Thoracic aorta (tissue), 2 donors: ENCODE data around the gene C21orf91. TPM values are rescaled to one million over a fixed set of nuclear protein-coding genes. Genes with fewer than 3 reads are reported as not detected.

Experiments
- ATAC-seq: fragments of 150-250 bp; one replicate; pipeline ENCODE4 v1.8.0; 2017; ENCODE audit warnings: low read depth; ENCODE audit not compliant: insufficient number of reproducible peaks, low FRiP score
- DNase-seq: peaks from one replicate; pipeline ENCODE4 v3.0.0-alpha.2; 2020; ENCODE audit warnings: low spot score
- H3K27ac ChIP-seq, 2 donors: fragments of 200-600 bp; sonication (generic); 1 replicate in 1 of 2; 2 replicates in 1 of 2; pipeline ENCODE4 v1.5.1; 2016; ENCODE audit warnings: mild to moderate bottlenecking in 2 of 2, moderate library complexity in 2 of 2
- H3K27me3 ChIP-seq: fragments of 200-600 bp; sonication (generic); replicated peaks from 2 replicates; pipeline ENCODE4 v1.6.0; 2016; ENCODE audit warnings: mild to moderate bottlenecking; ENCODE audit not compliant: insufficient read depth
- H3K36me3 ChIP-seq: fragments of 200-600 bp; sonication (generic); one replicate; pipeline ENCODE4 v1.5.1; 2016
- H3K4me1 ChIP-seq, 2 donors: fragments of 200-600 bp; sonication (generic); 1 replicate in 1 of 2; 2 replicates in 1 of 2; pipeline versions ENCODE4 v1.5.1 to v1.6.0; 2016; ENCODE audit warnings: low read depth in 2 of 2, mild to moderate bottlenecking in 1 of 2; ENCODE audit not compliant: control insufficient read depth in 1 of 2
- H3K4me3 ChIP-seq: fragments of 200-600 bp; sonication (generic); 2 replicates; pipeline ENCODE4 v1.5.1; 2016; ENCODE audit warnings: mild to moderate bottlenecking
- H3K9me3 ChIP-seq: fragments of 200-600 bp; sonication (generic); 2 replicates; pipeline ENCODE4 v1.5.1; 2016
- CTCF ChIP-seq: fragments of 200-600 bp; sonication (generic); IDR thresholded peaks from one replicate; pipeline ENCODE4 v1.5.1; 2019; ENCODE audit warnings: antibody characterized with exemption
- total RNA-seq, 2 donors: library from RNA; depleted of rRNA; stranded (reverse); fragments of >200 nt; gene quantifications; one replicate each; pipeline versions ENCODE4 v1.1.0 to v1.2.3, GENCODE V29; 2016

The C21orf91 gene
- total RNA-seq, 2 donors from 2014 or later = 5.7 to 6.9 TPM

GRCh38 chr21:17768840-17769446, 50.2 kb downstream of the C21orf91 start:
- H3K27ac ChIP-seq = no peak overlapping the region
- ATAC-seq (no peak), DNase-seq (no peak)
- TF ChIP-seq CTCF = no peak
- no peaks in the 10 kb centered on the region for H3K27me3 ChIP-seq
- H3K4me3 ChIP-seq = no peak overlapping the region
- H3K9me3 ChIP-seq = no peaks in the 10 kb centered on the region
- H3K4me1 ChIP-seq = no peaks in the 10 kb centered on the region
- no peaks in the 10 kb centered on the region for H3K36me3 ChIP-seq

DNA sequence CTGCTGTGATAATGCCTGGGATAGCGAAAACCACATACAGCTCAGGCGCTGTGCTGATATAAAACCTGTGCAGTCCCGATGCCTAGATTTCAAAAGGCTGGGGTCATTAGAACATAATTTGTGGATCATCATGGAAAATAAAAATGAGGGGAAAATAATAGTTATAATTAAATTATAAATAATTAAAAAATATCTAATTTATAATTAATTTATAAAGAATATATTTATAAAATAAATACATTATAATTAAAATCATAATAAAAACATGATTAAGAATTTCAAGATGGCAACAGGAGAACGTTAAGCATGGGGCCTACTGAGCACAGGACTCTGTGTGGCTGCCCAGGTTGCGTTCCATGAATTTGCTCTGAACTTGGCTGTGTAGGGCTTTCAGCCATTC, 53.9 kb downstream of the C21orf91 start:
- ATAC-seq = no peak
- Histone ChIP-seq H3K27ac (no peak overlapping the region), H3K4me3 (no peak overlapping the region), H3K36me3 (no peaks in the 10 kb centered on the region), H3K27me3 (no peaks in the 10 kb centered on the region), H3K9me3 (no peaks in the 10 kb centered on the region), H3K4me1 (no peaks in the 10 kb centered on the region)
- no peak for DNase-seq
- no peak for TF ChIP-seq CTCF

- Histone ChIP-seq H3K27ac (no peak overlapping the region), H3K4me1 (no peaks in the 10 kb centered on the region), H3K9me3 (no peaks in the 10 kb centered on the region), H3K4me3 (no peak overlapping the region), H3K27me3 (no peaks in the 10 kb centered on the region), H3K36me3 (no peaks in the 10 kb centered on the region)
- DNase-seq (no peak), ATAC-seq (no peak)
- no peak for TF ChIP-seq CTCF
Observed at GRCh38 chr21:17763288-17764037, 55.7 kb downstream of the C21orf91 start.

DNA sequence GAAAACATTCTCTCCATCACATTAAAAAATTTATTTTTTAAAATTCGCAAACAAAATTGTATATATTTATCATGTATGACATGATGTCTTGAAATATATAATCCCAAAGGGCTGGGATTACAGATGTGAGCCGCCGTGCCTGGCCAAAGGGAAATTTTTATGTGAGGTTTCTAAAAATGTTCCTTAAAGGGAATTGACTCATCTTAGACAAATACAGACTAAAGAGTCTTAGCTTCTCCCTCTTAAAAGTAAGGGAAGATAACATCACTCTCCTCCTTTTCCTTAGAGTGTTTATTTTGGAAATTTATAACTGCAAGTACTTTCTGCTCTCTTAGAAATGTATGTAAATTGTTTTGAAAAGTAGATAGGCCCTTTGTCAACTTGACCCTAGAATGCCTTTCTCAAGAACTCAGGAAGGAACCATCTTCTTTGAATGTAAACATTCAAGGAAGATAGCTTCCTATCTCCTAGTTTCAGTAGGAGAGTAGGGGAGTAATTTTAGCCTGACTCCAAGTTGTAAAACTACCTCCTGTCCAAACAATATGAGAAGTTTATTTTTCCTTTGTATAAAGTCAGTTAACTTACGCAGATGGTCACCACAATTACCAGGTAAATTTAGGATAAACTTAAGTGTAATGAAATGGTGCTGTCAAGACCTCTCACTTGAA, 59.5 kb downstream of the C21orf91 start:
- DNase-seq (no peak), ATAC-seq (no peak)
- TF ChIP-seq CTCF = no peak
- Histone ChIP-seq H3K36me3 (no peaks in the 10 kb centered on the region), H3K4me1 (no peaks in the 10 kb centered on the region), H3K27ac (no peak overlapping the region), H3K27me3 (no peaks in the 10 kb centered on the region), H3K9me3 (no peaks in the 10 kb centered on the region), H3K4me3 (no peak overlapping the region)

DNA sequence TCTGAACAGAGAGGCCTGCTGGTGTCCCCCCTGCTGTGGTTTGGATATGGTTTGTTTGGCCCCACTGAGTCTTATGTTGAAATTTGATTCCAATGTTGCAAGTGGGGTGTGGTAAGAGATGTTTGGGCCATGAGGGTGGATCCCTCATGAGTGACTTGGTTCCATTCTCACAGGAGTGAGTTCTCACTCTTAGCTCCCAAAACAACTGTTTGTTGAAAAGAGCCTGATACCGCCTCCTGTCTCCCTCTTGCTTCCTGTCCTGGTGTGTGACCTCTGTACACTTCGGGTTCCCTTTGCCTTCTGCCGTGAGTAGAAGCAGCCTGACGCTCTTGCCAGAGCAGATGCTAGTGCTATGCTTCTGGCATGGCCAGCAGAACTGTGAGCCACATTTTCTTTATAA, 60.5 kb downstream of the C21orf91 start:
- no peak overlapping the region for H3K27ac ChIP-seq
- no peak overlapping the region for H3K4me3 ChIP-seq
- TF ChIP-seq CTCF = no peak
- no peaks in the 10 kb centered on the region for H3K36me3 ChIP-seq
- no peaks in the 10 kb centered on the region for H3K9me3 ChIP-seq
- no peaks in the 10 kb centered on the region for H3K27me3 ChIP-seq
- no peak for ATAC-seq
- H3K4me1 ChIP-seq = no peaks in the 10 kb centered on the region
- DNase-seq = no peak
